ENCODE measurements around the gene LRRC8E. TPM values are rescaled to one million over a fixed set of nuclear protein-coding genes. Genes with fewer than 3 reads are reported as not detected.

The LRRC8E gene
- total RNA-seq, 1 experiment from 2014 or later, result 24.1 TPM

GRCh38 chr19:7844405-7844804, 43.9 kb upstream of the LRRC8E start:
- Histone ChIP-seq H3K36me3 (ENCODE audit: low read depth) (no peaks in the 10 kb centered on the region), H3K79me2 (ENCODE audit: low read depth) (no peaks in the 10 kb centered on the region; the same call in 1 of the 2 replicates), H3K4me1 (replicated peaks; ENCODE audit: insufficient read depth) (no peaks in the 10 kb centered on the region), H3K9me3 (ENCODE audit: insufficient read depth, low read depth) (no peaks in the 10 kb centered on the region), H3K27me3 (ENCODE audit: insufficient read depth, low read depth) (no peaks in the 10 kb centered on the region), H3K9me2 (ENCODE audit: insufficient read depth) (no peaks in the 10 kb centered on the region), H4K20me1 (ENCODE audit: insufficient read depth) (no peaks in the 10 kb centered on the region), H3F3A (ENCODE audit: insufficient read depth, low read depth) (peaks cover 21% of the 10 kb centered on the region), H3K4me3 (no peak overlapping the region), H3K4me2 (no peak overlapping the region), H2AFZ (no peak overlapping the region), H3K27ac (no peak overlapping the region)
- BruUV-seq (replicated peaks), result no TSS peak
- intact Hi-C loops (cut with micrococcal nuclease; ENCODE audit: unreplicated experiment), result no loop called here
- ChIA-PET POLR2A (ENCODE audit: unreplicated experiment) (no interaction called here), CTCF (no interaction called here)
- TF ChIP-seq, protein P1, sequence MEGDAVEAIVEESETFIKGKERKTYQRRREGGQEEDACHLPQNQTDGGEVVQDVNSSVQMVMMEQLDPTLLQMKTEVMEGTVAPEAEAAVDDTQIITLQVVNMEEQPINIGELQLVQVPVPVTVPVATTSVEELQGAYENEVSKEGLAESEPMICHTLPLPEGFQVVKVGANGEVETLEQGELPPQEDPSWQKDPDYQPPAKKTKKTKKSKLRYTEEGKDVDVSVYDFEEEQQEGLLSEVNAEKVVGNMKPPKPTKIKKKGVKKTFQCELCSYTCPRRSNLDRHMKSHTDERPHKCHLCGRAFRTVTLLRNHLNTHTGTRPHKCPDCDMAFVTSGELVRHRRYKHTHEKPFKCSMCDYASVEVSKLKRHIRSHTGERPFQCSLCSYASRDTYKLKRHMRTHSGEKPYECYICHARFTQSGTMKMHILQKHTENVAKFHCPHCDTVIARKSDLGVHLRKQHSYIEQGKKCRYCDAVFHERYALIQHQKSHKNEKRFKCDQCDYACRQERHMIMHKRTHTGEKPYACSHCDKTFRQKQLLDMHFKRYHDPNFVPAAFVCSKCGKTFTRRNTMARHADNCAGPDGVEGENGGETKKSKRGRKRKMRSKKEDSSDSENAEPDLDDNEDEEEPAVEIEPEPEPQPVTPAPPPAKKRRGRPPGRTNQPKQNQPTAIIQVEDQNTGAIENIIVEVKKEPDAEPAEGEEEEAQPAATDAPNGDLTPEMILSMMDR (conservative IDR thresholded peaks at IDR 0.05), result no peak
- DNase-seq, result no peak

DNA sequence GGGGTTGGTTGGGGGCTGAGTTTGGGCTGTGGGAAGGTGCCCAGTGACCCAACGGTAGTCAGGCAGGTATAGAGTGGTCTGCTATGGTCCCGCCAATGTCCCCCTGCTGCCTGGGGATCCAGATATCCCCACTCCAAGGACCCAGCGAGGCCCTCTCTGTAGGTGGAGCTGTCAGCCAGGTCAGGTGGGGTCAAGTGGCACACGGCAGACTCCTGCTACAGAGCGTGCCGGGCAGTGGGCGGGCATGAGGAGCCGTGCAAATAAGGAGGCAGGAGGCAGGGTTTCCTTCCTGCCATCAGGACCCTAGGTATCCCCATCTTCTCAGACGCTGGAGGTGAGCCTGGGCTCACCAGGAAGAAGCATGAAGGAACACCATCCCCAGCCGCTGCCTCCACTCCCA, 43.4 kb upstream of the LRRC8E start:
- Histone ChIP-seq H3K27me3 (ENCODE audit: insufficient read depth, low read depth) (no peaks in the 10 kb centered on the region), H3K4me3 (no peak overlapping the region), H3K4me1 (replicated peaks; ENCODE audit: insufficient read depth) (no peaks in the 10 kb centered on the region), H4K20me1 (ENCODE audit: insufficient read depth) (no peaks in the 10 kb centered on the region), H3F3A (ENCODE audit: insufficient read depth, low read depth) (peaks cover 26% of the 10 kb centered on the region), H3K79me2 (ENCODE audit: low read depth) (no peaks in the 10 kb centered on the region; the same call in 1 of the 2 replicates), H3K9me2 (ENCODE audit: insufficient read depth) (no peaks in the 10 kb centered on the region), H3K4me2 (no peak overlapping the region), H3K27ac (no peak overlapping the region), H3K9me3 (ENCODE audit: insufficient read depth, low read depth) (no peaks in the 10 kb centered on the region), H3K36me3 (ENCODE audit: low read depth) (no peaks in the 10 kb centered on the region), H2AFZ (no peak overlapping the region)
- BruUV-seq (replicated peaks), result no TSS peak
- no peak for DNase-seq
- CTCF ChIA-PET, result no interaction called here
- no peak for TF ChIP-seq EZH2 (IDR thresholded peaks at IDR 0.05; ENCODE audit: low read depth)
- TF ChIP-seq, protein P1 (conservative IDR thresholded peaks at IDR 0.05), result no peak
- POLR2A ChIA-PET (ENCODE audit: unreplicated experiment), result no interaction called here
- intact Hi-C loops (cut with micrococcal nuclease; ENCODE audit: unreplicated experiment), result no loop called here

DNA sequence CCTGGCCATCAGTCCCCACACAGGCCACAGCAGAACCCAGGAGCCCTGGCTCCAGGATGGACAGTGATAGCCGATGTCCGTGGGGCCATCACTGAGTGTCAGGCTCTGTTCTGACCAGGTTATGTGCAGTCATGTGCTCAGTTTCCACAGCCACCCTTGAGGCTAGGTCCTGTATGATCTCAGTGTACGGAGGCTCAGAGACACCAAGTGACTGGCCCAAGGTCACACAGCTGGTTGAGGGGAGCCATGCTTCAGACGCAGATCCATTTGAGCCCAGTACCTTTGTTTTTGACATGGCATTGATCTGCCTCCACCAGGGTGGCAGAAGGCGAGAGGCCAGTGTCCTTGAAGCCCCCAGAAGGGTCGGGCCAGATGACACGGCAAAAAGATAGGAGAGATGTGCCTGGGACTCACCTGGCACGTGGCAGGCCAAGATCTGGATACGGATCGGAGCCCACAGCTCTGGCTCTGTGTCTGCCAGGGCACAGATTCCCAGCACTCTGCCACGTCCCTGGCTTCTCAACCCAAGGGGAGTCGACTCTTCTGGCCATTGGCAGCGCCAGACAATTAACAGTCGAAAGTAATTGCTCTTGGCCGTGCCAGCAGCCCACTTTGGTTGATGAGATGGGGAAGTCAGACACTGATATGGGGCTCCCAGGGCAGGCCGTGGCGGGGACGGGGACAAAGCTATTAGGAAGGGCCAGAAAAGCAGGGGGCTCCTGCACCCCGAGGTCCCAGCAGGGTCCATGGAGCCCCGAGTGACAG, 42.7 kb upstream of the LRRC8E start:
- no peaks in the 10 kb centered on the region for H3K9me3 ChIP-seq (ENCODE audit: insufficient read depth, low read depth)
- H3K36me3 ChIP-seq (ENCODE audit: low read depth), result no peaks in the 10 kb centered on the region
- ChIA-PET CTCF (no interaction called here), POLR2A (ENCODE audit: unreplicated experiment) (no interaction called here)
- H3K4me3 ChIP-seq, result no peak overlapping the region
- TF ChIP-seq, protein P1 (conservative IDR thresholded peaks at IDR 0.05), result no peak
- TF ChIP-seq EZH2 (IDR thresholded peaks at IDR 0.05; ENCODE audit: low read depth), result no peak
- H3K4me1 ChIP-seq (replicated peaks; ENCODE audit: insufficient read depth), result peaks cover 5% of the 10 kb centered on the region; the same call in 1 of the 2 replicates
- H3K27me3 ChIP-seq (ENCODE audit: insufficient read depth, low read depth), result no peaks in the 10 kb centered on the region
- intact Hi-C loops (cut with micrococcal nuclease; ENCODE audit: unreplicated experiment), result no loop called here
- DNase-seq, result no peak
- BruUV-seq (replicated peaks), result no TSS peak
- H3F3A ChIP-seq (ENCODE audit: insufficient read depth, low read depth), result peaks cover 32% of the 10 kb centered on the region
- no peak overlapping the region for H2AFZ ChIP-seq
- H3K9me2 ChIP-seq (ENCODE audit: insufficient read depth), result no peaks in the 10 kb centered on the region
- no peak overlapping the region for H3K4me2 ChIP-seq
- H3K27ac ChIP-seq, result no peak overlapping the region
- H3K79me2 ChIP-seq (ENCODE audit: low read depth), result no peaks in the 10 kb centered on the region; the same call in 1 of the 2 replicates
- H4K20me1 ChIP-seq (ENCODE audit: insufficient read depth), result no peaks in the 10 kb centered on the region
